ENCODE data around the gene DDR2.

DDR2 gene

DNA sequence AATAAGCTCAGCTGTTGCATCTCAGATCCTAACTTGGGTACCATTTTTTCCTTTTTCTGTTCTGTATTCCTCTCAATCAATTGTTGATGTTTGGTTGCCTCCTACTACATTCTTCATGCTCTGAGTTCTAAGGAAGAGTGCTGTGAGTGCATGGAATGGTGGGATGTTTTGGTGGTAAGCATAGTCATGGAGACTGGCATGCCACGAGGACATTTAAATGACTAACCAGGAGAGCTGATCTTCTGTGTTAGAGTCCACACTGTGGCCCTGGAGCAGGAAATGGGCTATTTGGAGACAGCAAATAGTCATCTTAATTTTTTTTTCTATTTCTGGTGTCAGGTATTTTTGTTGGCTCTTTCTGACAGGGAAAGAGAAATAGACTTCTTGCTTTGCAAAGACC, 88.7 kb downstream of the DDR2 start:
- Histone ChIP-seq H3K36me3 (ENCODE audit: control insufficient read depth, insufficient read depth, low read length) (no peaks in the 10 kb centered on the region), H3K4me3 (ENCODE audit: low read depth, low read length) (no peak overlapping the region), H3K9ac (no peak overlapping the region), H3K79me2 (no peaks in the 10 kb centered on the region), H2AFZ (no peak overlapping the region), H3K4me2 (ENCODE audit: low read length) (no peak overlapping the region), H3K27me3 (ENCODE audit: control insufficient read depth, insufficient read depth, low read length) (no peaks in the 10 kb centered on the region), H3K4me1 (no peaks in the 10 kb centered on the region), H3K27ac (no peak overlapping the region), H3K9me3 (ENCODE audit: control insufficient read depth, low read length) (no peaks in the 10 kb centered on the region)
- TF ChIP-seq, protein P1, sequence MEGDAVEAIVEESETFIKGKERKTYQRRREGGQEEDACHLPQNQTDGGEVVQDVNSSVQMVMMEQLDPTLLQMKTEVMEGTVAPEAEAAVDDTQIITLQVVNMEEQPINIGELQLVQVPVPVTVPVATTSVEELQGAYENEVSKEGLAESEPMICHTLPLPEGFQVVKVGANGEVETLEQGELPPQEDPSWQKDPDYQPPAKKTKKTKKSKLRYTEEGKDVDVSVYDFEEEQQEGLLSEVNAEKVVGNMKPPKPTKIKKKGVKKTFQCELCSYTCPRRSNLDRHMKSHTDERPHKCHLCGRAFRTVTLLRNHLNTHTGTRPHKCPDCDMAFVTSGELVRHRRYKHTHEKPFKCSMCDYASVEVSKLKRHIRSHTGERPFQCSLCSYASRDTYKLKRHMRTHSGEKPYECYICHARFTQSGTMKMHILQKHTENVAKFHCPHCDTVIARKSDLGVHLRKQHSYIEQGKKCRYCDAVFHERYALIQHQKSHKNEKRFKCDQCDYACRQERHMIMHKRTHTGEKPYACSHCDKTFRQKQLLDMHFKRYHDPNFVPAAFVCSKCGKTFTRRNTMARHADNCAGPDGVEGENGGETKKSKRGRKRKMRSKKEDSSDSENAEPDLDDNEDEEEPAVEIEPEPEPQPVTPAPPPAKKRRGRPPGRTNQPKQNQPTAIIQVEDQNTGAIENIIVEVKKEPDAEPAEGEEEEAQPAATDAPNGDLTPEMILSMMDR (IDR thresholded peaks at IDR 0.05) = no peak

DNA sequence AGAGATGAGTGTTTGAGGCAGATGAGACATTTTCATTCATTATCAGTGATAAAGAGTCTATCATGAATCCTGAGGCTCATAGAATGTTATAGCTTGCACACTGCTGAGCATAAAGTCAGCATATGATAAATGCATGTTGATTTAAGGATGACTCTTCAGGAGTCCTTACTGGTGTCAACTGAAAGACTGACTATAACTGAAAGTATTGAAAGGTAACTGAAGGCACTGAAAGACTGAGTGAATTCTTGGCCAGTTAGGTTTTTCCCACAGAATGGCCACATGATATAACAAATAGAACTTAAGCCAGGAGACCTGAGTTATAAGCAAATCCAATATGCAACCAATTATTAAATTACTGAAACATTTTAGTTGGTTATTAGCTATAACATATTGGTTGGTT, 89.2 kb downstream of the DDR2 start:
- Histone ChIP-seq H3K79me2 (no peaks in the 10 kb centered on the region), H2AFZ (no peak overlapping the region), H3K9ac (no peak overlapping the region), H3K4me3 (ENCODE audit: low read depth, low read length) (no peak overlapping the region), H3K9me3 (ENCODE audit: control insufficient read depth, low read length) (no peaks in the 10 kb centered on the region), H3K4me1 (no peaks in the 10 kb centered on the region), H3K27me3 (ENCODE audit: control insufficient read depth, insufficient read depth, low read length) (no peaks in the 10 kb centered on the region), H3K36me3 (ENCODE audit: control insufficient read depth, insufficient read depth, low read length) (no peaks in the 10 kb centered on the region), H3K4me2 (ENCODE audit: low read length) (no peak overlapping the region), H3K27ac (no peak overlapping the region)
- TF ChIP-seq, protein P1 (IDR thresholded peaks at IDR 0.05) = no peak

DNA sequence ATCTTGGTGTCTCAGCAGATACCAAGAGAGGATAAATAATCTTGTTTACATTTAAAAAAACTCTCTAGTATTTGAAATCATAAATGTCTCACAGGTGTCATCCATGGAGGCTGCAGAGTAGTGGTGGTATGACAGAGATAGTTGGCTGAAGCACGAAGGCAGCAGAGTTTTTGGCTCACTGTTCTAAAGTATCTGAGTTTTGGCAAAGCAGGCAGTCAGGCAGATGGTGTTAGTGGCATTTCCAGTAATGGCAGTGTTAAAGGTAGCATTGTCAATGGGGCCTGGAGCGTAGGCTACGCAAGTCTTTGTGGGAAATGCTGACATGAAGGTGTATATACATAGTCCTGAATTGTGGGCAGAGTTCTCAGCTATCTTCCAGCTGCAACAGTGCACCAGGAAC, 89.8 kb downstream of the DDR2 start:
- Histone ChIP-seq H3K4me1 (no peaks in the 10 kb centered on the region), H3K9me3 (ENCODE audit: control insufficient read depth, low read length) (no peaks in the 10 kb centered on the region), H3K4me2 (ENCODE audit: low read length) (no peak overlapping the region), H3K27me3 (ENCODE audit: control insufficient read depth, insufficient read depth, low read length) (no peaks in the 10 kb centered on the region), H3K79me2 (no peaks in the 10 kb centered on the region), H3K36me3 (ENCODE audit: control insufficient read depth, insufficient read depth, low read length) (no peaks in the 10 kb centered on the region), H3K27ac (no peak overlapping the region), H2AFZ (no peak overlapping the region), H3K9ac (no peak overlapping the region), H3K4me3 (ENCODE audit: low read depth, low read length) (no peak overlapping the region)
- TF ChIP-seq, protein P1 (IDR thresholded peaks at IDR 0.05) = no peak

DNA sequence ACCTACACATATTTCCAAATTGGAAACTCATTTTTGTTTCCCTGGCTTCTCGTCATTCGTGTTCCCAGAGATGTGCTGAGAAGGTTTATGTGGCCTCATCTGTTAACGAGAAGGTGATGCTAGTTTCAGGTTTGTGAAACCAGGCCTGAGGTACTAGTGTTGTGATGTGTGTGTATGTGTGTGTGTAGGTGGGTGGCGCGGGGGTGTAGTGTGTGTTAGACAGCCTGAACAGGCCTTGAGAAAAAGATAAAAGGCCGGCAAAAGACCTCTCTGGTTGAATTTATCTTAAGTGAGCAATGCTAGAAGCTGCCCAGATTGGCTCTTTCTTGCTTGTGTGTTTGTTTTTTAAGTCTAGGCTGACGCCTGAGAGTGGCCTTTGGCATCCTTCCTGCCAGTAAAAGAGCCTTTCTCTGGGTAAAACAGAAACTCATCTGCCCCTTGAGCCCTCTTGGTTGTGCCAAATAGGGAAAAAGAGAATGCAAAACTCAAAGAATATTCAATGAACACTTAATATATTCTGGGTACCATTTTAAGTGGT, 92.4 kb downstream of the DDR2 start:
- Histone ChIP-seq H3K9me3 (ENCODE audit: control insufficient read depth, low read length) (no peaks in the 10 kb centered on the region), H3K4me2 (ENCODE audit: low read length) (no peak overlapping the region), H3K4me1 (no peaks in the 10 kb centered on the region), H3K9ac (no peak overlapping the region), H3K4me3 (ENCODE audit: low read depth, low read length) (no peak overlapping the region), H3K79me2 (no peaks in the 10 kb centered on the region), H3K27ac (no peak overlapping the region), H2AFZ (no peak overlapping the region), H3K36me3 (ENCODE audit: control insufficient read depth, insufficient read depth, low read length) (no peaks in the 10 kb centered on the region), H3K27me3 (ENCODE audit: control insufficient read depth, insufficient read depth, low read length) (no peaks in the 10 kb centered on the region)
- TF ChIP-seq, protein P1 (IDR thresholded peaks at IDR 0.05) = no peak

DNA sequence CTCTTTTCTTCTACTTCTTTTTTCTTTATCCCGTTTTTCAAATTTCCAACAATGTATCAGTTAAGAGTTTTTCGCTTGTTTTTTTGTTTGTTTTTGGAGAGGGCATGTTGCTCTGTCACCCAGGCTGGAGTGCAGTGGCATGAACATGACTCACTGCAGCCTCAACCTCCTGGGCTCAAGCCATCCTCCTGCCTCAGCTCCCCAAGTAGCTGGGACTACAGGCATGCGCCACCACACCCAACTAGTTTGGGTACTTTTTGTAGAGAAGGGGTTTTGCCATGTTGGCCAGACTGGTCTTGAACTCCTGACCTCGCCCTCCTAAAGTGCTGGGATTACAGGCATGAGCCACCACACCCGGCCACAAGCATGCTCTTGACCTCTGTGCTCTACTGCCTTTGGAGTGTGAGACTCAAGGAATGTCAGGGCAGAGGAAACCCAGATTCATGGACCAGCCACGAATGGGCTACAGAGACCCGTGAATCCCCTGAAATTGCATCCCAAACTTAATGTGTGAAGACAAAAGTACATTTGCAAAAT, 93.1 kb downstream of the DDR2 start:
- H3K9me3 ChIP-seq (ENCODE audit: control insufficient read depth, low read length) = no peaks in the 10 kb centered on the region
- no peak overlapping the region for H3K4me2 ChIP-seq (ENCODE audit: low read length)
- H3K27ac ChIP-seq = no peak overlapping the region
- no peaks in the 10 kb centered on the region for H3K4me1 ChIP-seq
- no peak overlapping the region for H3K9ac ChIP-seq
- H3K27me3 ChIP-seq (ENCODE audit: control insufficient read depth, insufficient read depth, low read length) = no peaks in the 10 kb centered on the region
- H3K4me3 ChIP-seq (ENCODE audit: low read depth, low read length) = no peak overlapping the region
- H3K36me3 ChIP-seq (ENCODE audit: control insufficient read depth, insufficient read depth, low read length) = no peaks in the 10 kb centered on the region
- H3K79me2 ChIP-seq = no peaks in the 10 kb centered on the region
- TF ChIP-seq, protein P1 (IDR thresholded peaks at IDR 0.05) = no peak
- H2AFZ ChIP-seq = no peak overlapping the region
